Measurements from ENCODE around the gene PHF21A. TPM values are rescaled to one million over a fixed set of nuclear protein-coding genes. Genes with fewer than 3 reads are reported as not detected.
"Not testable (repeated sequence)": the region's sequence is repeated elsewhere in the genome, so short reads cannot be mapped to it uniquely, and the experiment has no call there.

The PHF21A gene
- total RNA-seq, 4 donors from 2014 or later: 30.4 to 58.5 (median 49.4) TPM

DNA sequence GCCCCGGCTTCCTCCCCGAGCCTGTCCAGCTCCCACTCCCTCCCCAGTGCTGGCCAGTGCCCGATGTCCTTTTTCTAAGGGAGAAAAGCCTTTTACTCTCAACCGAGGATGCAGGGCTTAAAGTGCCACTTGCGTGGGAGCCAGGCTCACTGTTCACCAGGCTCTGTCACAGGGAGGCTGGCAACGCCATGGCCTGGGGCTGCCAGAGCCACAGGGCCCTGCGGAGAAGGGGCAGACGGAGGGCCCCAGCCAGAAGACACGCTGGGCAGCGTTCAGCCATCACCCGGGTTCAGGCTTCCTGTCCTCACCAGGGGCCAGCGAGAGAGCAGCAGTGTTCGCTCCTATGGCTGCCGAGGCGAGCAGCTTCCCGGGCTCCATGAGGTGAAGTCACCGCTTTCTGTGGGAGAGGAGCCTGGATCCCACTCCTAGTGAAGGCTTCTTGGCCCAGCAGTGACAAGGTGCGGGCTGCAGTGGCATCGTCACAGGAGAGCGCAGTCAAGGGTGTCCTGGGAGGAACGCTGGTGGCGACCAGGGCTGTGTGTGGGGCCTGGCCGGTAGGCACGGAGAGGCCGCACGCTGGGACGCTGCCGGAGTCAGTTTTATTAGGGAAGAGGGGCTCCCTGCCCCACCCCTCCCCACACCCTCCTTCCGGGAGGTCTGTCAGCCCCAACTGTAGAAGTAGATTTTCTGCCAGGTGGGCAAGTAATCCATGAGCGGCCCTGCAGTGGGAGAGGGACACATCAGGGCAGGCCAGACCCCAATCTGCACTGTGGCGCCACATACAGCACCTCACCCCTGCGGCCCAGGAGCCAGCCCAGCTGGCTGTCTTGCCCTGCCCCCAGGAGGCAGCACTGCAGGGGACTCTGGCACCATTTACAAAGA is 211.4 kb downstream of the PHF21A start:
- TF ChIP-seq, protein P1, sequence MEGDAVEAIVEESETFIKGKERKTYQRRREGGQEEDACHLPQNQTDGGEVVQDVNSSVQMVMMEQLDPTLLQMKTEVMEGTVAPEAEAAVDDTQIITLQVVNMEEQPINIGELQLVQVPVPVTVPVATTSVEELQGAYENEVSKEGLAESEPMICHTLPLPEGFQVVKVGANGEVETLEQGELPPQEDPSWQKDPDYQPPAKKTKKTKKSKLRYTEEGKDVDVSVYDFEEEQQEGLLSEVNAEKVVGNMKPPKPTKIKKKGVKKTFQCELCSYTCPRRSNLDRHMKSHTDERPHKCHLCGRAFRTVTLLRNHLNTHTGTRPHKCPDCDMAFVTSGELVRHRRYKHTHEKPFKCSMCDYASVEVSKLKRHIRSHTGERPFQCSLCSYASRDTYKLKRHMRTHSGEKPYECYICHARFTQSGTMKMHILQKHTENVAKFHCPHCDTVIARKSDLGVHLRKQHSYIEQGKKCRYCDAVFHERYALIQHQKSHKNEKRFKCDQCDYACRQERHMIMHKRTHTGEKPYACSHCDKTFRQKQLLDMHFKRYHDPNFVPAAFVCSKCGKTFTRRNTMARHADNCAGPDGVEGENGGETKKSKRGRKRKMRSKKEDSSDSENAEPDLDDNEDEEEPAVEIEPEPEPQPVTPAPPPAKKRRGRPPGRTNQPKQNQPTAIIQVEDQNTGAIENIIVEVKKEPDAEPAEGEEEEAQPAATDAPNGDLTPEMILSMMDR (IDR thresholded peaks at IDR 0.05): no peak
- TF ChIP-seq POLR2A (IDR thresholded peaks at IDR 0.05) (no peak), EP300 (IDR thresholded peaks at IDR 0.05) (no peak)
- peaks cover 0 to 72% (median 18%) of the 10 kb centered on the region in 3 donors for H3K36me3 ChIP-seq
- no peak overlapping the region for H3K4me3 ChIP-seq
- H3K27me3 ChIP-seq: no peaks in the 10 kb centered on the region
- H3K27ac ChIP-seq: peak overlapping the region in 1 of 4 donors; percentile 11
- no peak for DNase-seq (ENCODE audit: low spot score in 2 of 2)
- WGBS, 2 donors: 79 to 83% methylated on average over 21 to 25 of the region's 32 CpGs
- no peaks in the 10 kb centered on the region for H3K9me3 ChIP-seq
- peaks cover 0 to 13% (median 0%) of the 10 kb centered on the region in 4 donors for H3K4me1 ChIP-seq

DNA sequence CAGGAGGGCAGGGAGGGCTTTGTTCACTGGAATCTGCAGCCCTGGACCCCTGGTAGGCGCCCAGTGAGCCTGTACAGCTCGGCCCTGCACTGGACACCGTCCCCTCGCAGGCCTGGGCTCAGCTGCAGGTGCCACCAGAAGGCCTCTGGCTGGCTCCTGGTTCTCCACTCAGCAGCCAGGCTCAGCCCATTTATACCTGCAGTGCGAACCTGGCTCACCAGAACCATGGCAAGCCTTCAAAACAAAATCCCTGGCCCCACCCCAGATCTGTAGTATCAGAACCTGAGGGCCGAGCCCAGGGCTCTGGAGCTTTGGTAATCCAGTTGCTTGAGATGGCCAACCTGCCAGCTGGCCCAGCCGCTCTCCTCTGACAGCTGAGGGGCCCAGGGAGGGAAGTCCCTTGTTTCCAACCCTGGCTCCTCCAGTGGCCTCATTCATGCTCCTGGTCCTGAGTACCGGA is 213.3 kb downstream of the PHF21A start:
- Histone ChIP-seq H3K27me3 (no peaks in the 10 kb centered on the region), H3K9me3 (no peaks in the 10 kb centered on the region), H3K4me1 (peaks cover 0 to 13% (median 0%) of the 10 kb centered on the region in 4 donors), H3K27ac (peak overlapping the region in 2 of 4 donors; percentile 15 to 60), H3K4me3 (no peak overlapping the region), H3K36me3 (peaks cover 0 to 72% (median 4%) of the 10 kb centered on the region in 3 donors)
- DNase-seq (ENCODE audit: low spot score in 2 of 2): no peak
- WGBS, 2 donors: 78 to 92% methylated on average over 5 of the region's 8 CpGs
- TF ChIP-seq, protein P1 (IDR thresholded peaks at IDR 0.05): no peak
- TF ChIP-seq EP300 (IDR thresholded peaks at IDR 0.05) (no peak), POLR2A (IDR thresholded peaks at IDR 0.05) (no peak)

DNA sequence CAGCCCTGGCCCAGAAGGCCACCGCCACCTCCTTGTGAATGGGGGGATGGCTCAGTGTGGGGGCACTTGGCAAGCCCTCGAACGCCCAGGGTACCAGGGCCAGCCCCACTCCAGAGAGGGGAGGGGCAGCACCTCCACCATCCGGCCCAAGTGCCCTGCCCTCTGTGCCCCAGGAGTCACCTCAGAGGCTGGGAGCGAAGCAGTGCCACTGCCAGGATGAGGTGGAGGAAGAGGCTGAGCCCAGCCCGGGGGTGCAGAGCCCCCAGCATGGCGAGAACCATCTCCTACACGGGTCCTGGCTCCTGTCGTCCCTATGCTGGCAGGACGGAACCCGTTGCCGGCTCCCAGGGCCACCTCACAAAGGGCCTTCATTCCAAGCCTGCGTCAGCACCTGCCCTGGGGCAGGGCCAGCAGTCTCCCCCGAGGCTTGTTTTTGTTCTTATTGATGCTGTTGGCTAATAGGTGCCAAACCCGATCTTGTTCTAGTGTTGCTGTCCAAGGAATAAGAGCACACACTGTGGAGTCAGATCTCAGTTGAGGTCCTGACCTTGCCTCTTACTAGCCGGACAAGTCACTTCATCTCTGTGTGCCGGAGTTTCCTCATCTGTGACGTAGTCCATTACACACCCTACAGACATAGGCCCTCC is 214.2 kb downstream of the PHF21A start, which contains the start of gene FREY1:
FREY1 (minus strand) TSS at position 307 of the 647 bp plus-strand sequence; CDS start at position 281, 26 bp downstream.
- H3K4me3 ChIP-seq: no peak within 1 kb of the TSS
- no peak for DNase-seq (ENCODE audit: low spot score in 2 of 2)
- TF ChIP-seq, protein P1 (IDR thresholded peaks at IDR 0.05): no peak
- no peak for TF ChIP-seq POLR2A (IDR thresholded peaks at IDR 0.05)
- peak in 1 of 2 donors; percentile 25 for TF ChIP-seq EP300 (IDR thresholded peaks at IDR 0.05)
- peak within 1 kb of the TSS in 3 of 4 donors; percentile 15 to 60 (median 30) for H3K27ac ChIP-seq
- H3K36me3 ChIP-seq: peaks cover 0 to 72% (median 4%) of the 10 kb centered on the region in 3 donors
- peaks cover 0 to 14% (median 0%) of the 10 kb centered on the region in 4 donors for H3K4me1 ChIP-seq
- H3K9me3 ChIP-seq: no peaks in the 10 kb centered on the region
- H3K27me3 ChIP-seq: no peaks in the 10 kb centered on the region
- 55 to 71% methylated on average over 11 to 18 of the region's 18 CpGs for WGBS, 2 donors

DNA sequence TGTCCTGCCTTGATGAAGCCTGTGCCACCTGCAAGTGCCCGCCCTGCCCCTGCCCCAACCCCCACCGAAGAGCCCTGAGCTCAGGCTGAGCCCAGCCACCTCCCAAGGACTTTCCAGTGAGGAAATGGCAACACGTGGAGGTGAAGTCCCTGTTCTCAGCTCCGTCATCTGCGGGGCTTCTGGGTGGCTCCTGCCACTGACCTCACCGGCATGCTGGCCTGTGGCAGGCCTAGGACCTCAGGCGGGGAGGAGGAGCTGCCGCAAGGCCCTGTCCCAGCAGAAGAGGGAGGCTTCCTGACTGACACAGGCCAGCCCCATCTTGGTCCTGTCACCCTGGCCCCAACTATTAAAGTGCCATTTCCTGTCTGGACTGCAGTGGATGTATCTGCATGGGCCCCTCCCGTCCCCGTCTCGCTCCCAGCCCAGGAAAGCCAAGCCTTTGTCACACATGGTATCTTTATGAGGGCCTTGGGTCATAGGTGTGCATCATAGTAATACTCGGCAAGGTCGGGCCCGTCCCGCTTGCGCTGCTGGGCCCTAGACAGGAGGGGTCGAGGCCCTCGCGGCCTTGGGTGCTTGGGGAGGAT is 215.1 kb downstream of the PHF21A start:
- TF ChIP-seq POLR2A (IDR thresholded peaks at IDR 0.05): no peak
- no peak for TF ChIP-seq EP300 (IDR thresholded peaks at IDR 0.05)
- TF ChIP-seq, protein P1 (IDR thresholded peaks at IDR 0.05): no peak
- WGBS, 2 donors: 65 to 71% methylated on average over 16 to 18 of the region's 19 CpGs
- H3K27me3 ChIP-seq: no peaks in the 10 kb centered on the region
- H3K36me3 ChIP-seq: peaks cover 0 to 65% (median 4%) of the 10 kb centered on the region in 3 donors
- H3K27ac ChIP-seq: peak overlapping the region in 1 of 4 donors; percentile 60
- no peak for DNase-seq (ENCODE audit: low spot score in 2 of 2)
- H3K9me3 ChIP-seq: no peaks in the 10 kb centered on the region
- H3K4me1 ChIP-seq: peaks cover 0 to 23% (median 1%) of the 10 kb centered on the region in 4 donors
- no peak overlapping the region for H3K4me3 ChIP-seq

DNA sequence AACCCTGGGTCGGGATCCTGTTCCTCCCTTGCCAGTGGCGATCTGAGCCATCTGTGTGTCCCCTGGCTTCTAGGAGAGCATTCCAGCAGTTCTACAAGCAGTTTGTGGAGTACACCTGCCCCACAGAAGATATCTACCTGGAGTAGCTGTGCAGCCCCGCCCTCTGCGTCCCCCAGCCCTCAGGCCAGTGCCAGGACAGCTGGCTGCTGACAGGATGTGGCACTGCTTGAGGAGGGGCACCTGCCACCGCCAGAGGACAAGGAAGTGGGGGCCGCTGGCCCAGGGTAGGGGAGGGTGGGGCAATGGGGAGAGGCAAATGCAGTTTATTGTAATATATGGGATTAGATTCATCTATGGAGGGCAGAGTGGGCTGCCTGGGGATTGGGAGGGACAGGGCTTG is 215.7 kb downstream of the PHF21A start:
- DNase-seq (ENCODE audit: low spot score in 2 of 2): not testable (repeated sequence)
- H3K36me3 ChIP-seq: peaks cover 0 to 59% (median 4%) of the 10 kb centered on the region in 3 donors
- WGBS, 2 donors: 82 to 94% methylated on average over 6 of the region's 6 CpGs

More for the DNA sequence above, 215.7 kb downstream of the PHF21A start:
- not testable (repeated sequence) for H3K9me3 ChIP-seq, H3K27me3 ChIP-seq, H3K4me3 ChIP-seq
- Histone ChIP-seq H3K4me1 (peaks cover 0 to 29% (median 7%) of the 10 kb centered on the region in 4 donors), H3K27ac (peak overlapping the region in 1 of 4 donors; percentile 27)
